Measurements from ENCODE around the gene MOSMO.
"Not testable (repeated sequence)": the region's sequence is repeated elsewhere in the genome, so short reads cannot be mapped to it uniquely, and the experiment has no call there.

MOSMO gene

GRCh38 chr16:22030087-22030812 lies 22.3 kb downstream of the MOSMO start:
- Histone ChIP-seq H3K4me3 (ENCODE audit: severe bottlenecking) (no peak overlapping the region), H3K4me1 (ENCODE audit: insufficient read depth, poor library complexity, severe bottlenecking) (peaks cover 49% of the 10 kb centered on the region), H3K36me3 (ENCODE audit: low read depth) (peaks cover 58% of the 10 kb centered on the region), H3K27me3 (ENCODE audit: insufficient read depth, poor library complexity, severe bottlenecking) (no peaks in the 10 kb centered on the region), H3K27ac (ENCODE audit: poor library complexity, severe bottlenecking) (peak overlapping the region; percentile 96), H3K9me3 (ENCODE audit: severe bottlenecking) (no peaks in the 10 kb centered on the region)
- no peak for ATAC-seq (ENCODE audit: low read depth)
- DNase-seq (ENCODE audit: low spot score), result no peak
- TF ChIP-seq CTCF (IDR thresholded peaks at IDR 0.05; ENCODE audit: poor library complexity, severe bottlenecking), result no peak

- Histone ChIP-seq H3K9me3 (ENCODE audit: severe bottlenecking) (no peaks in the 10 kb centered on the region), H3K27me3 (ENCODE audit: insufficient read depth, poor library complexity, severe bottlenecking) (no peaks in the 10 kb centered on the region), H3K4me3 (ENCODE audit: severe bottlenecking) (no peak overlapping the region), H3K27ac (ENCODE audit: poor library complexity, severe bottlenecking) (peak overlapping the region; percentile 96), H3K36me3 (ENCODE audit: low read depth) (peaks cover 63% of the 10 kb centered on the region), H3K4me1 (ENCODE audit: insufficient read depth, poor library complexity, severe bottlenecking) (peaks cover 38% of the 10 kb centered on the region)
- no peak for DNase-seq (ENCODE audit: low spot score)
- TF ChIP-seq CTCF (IDR thresholded peaks at IDR 0.05; ENCODE audit: poor library complexity, severe bottlenecking), result no peak
- ATAC-seq (ENCODE audit: low read depth), result no peak
These were observed 23.7 kb downstream of the MOSMO start for GRCh38 chr16:22031483-22032083.

- Histone ChIP-seq H3K27ac (ENCODE audit: poor library complexity, severe bottlenecking) (no peak overlapping the region), H3K4me3 (ENCODE audit: severe bottlenecking) (no peak overlapping the region), H3K9me3 (ENCODE audit: severe bottlenecking) (no peaks in the 10 kb centered on the region), H3K36me3 (ENCODE audit: low read depth) (peaks cover 64% of the 10 kb centered on the region), H3K4me1 (ENCODE audit: insufficient read depth, poor library complexity, severe bottlenecking) (peaks cover 10% of the 10 kb centered on the region), H3K27me3 (ENCODE audit: insufficient read depth, poor library complexity, severe bottlenecking) (no peaks in the 10 kb centered on the region)
- no peak for DNase-seq (ENCODE audit: low spot score)
- ATAC-seq (ENCODE audit: low read depth), result no peak
- TF ChIP-seq CTCF (IDR thresholded peaks at IDR 0.05; ENCODE audit: poor library complexity, severe bottlenecking), result no peak
These were observed 26.6 kb downstream of the MOSMO start for GRCh38 chr16:22034503-22034902.

GRCh38 chr16:22035153-22035552 lies 27.2 kb downstream of the MOSMO start:
- no peak overlapping the region for H3K27ac ChIP-seq (ENCODE audit: poor library complexity, severe bottlenecking)
- no peak overlapping the region for H3K4me3 ChIP-seq (ENCODE audit: severe bottlenecking)
- no peak for TF ChIP-seq CTCF (IDR thresholded peaks at IDR 0.05; ENCODE audit: poor library complexity, severe bottlenecking)
- H3K9me3 ChIP-seq (ENCODE audit: severe bottlenecking), result no peaks in the 10 kb centered on the region
- DNase-seq (ENCODE audit: low spot score) (no peak), ATAC-seq (ENCODE audit: low read depth) (no peak)
- no peaks in the 10 kb centered on the region for H3K27me3 ChIP-seq (ENCODE audit: insufficient read depth, poor library complexity, severe bottlenecking)
- H3K36me3 ChIP-seq (ENCODE audit: low read depth), result peaks cover 60% of the 10 kb centered on the region
- H3K4me1 ChIP-seq (ENCODE audit: insufficient read depth, poor library complexity, severe bottlenecking), result peaks cover 3% of the 10 kb centered on the region

- H3K27ac ChIP-seq (ENCODE audit: poor library complexity, severe bottlenecking); DNase-seq (ENCODE audit: low spot score); H3K4me1 ChIP-seq (ENCODE audit: insufficient read depth, poor library complexity, severe bottlenecking); ATAC-seq (ENCODE audit: low read depth); H3K27me3 ChIP-seq (ENCODE audit: insufficient read depth, poor library complexity, severe bottlenecking); H3K9me3 ChIP-seq (ENCODE audit: severe bottlenecking); H3K4me3 ChIP-seq (ENCODE audit: severe bottlenecking): not testable (repeated sequence)
- peaks cover 10% of the 10 kb centered on the region for H3K36me3 ChIP-seq (ENCODE audit: low read depth)
These were observed 36.0 kb downstream of the MOSMO start for GRCh38 chr16:22043882-22044281.

- H3K4me1 ChIP-seq (ENCODE audit: insufficient read depth, poor library complexity, severe bottlenecking), result peaks cover 15% of the 10 kb centered on the region
- H3K27me3 ChIP-seq (ENCODE audit: insufficient read depth, poor library complexity, severe bottlenecking); H3K9me3 ChIP-seq (ENCODE audit: severe bottlenecking); H3K36me3 ChIP-seq (ENCODE audit: low read depth); ATAC-seq (ENCODE audit: low read depth); H3K4me3 ChIP-seq (ENCODE audit: severe bottlenecking); DNase-seq (ENCODE audit: low spot score): not testable (repeated sequence)
- peak overlapping the region; percentile 24 for H3K27ac ChIP-seq (ENCODE audit: poor library complexity, severe bottlenecking)
These were observed 38.0 kb downstream of the MOSMO start for GRCh38 chr16:22045888-22046287.

All from RWPE2 (cell line).